Colonic mucosa (tissue), 4 donors: Measurements from ENCODE around the gene ADK. TPM values are rescaled to one million over a fixed set of nuclear protein-coding genes. Genes with fewer than 3 reads are reported as not detected.

Experiments
- DNase-seq: peaks from one replicate; pipeline ENCODE4 v3.0.0-alpha.2; 2020
- H3K27ac ChIP-seq: fragments of 200-600 bp; one replicate; pipeline ENCODE4 v1.8.0; 2021
- H3K27me3 ChIP-seq: fragments of 200-600 bp; one replicate; pipeline ENCODE4 v1.8.0; 2021
- H3K36me3 ChIP-seq: fragments of 200-600 bp; one replicate; pipeline ENCODE4 v1.8.0; 2021
- H3K4me1 ChIP-seq: fragments of 200-600 bp; one replicate; pipeline ENCODE4 v1.8.0; 2021; ENCODE audit warnings: mild to moderate bottlenecking
- H3K4me3 ChIP-seq: fragments of 200-600 bp; one replicate; pipeline ENCODE4 v1.8.0; 2021
- H3K9ac ChIP-seq, 2 donors: one replicate each; pipeline ENCODE4 v1.7.0; 2013; ENCODE audit warnings: control low read depth in 2 of 2, low read depth in 2 of 2, low read length in 2 of 2
- H3K9me3 ChIP-seq: fragments of 200-600 bp; one replicate; pipeline ENCODE4 v1.8.0; 2021
- intact Hi-C: fragments of 100-400 bp; cut with DNase I; formaldehyde crosslinking; loops from one replicate; pipeline ENCODE4 v1.14.1; 2022
- total RNA-seq, 2 donors: library from RNA; stranded (reverse); fragmentation: NEBNext Ultra II Directional in 1 of 2; extraction: Animal tissue kit (Norgen Biotek cat#: 25700) in 1 of 2; gene quantifications; one replicate each; pipeline ENCODE4 v1.2.1, GENCODE V29; 2021
- TF ChIP-seq, protein P1 (sequence below): fragments of 200-600 bp; IDR thresholded peaks from one replicate; pipeline ENCODE4 v1.8.0; 2022; ENCODE audit warnings: antibody characterized with exemption, mild to moderate bottlenecking
- donor health status: healthy.
- donor health status: DM: no; HTN: no; CAD: no.
- donor health status: DM: no; HTN: no; CAD: no.

Gene ADK
- total RNA-seq, 2 donors from 2014 or later: 20.2 to 27.6 TPM

DNA sequence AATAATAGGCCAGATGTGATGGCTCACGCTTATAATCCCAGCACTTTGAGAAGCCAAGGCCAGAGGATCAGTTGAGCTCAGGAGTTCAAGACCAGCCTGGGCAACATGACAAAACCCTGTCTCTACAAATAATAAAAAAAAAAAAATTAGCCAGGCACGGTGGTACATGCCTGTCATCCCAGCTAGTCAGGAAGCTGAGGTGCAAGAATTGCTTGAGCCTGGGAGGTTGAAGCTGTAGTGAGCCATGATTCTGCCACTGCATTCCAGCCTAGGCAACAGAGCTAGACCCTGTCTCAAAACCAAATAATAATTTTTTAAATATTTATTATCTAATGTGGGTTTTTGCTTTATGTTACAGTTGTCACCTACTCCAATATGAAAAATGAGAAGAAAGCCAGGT lies 178.9 kb downstream of the ADK start:
- Histone ChIP-seq H3K9me3 (no peaks in the 10 kb centered on the region), H3K4me1 (no peaks in the 10 kb centered on the region), H3K27ac (no peak overlapping the region), H3K27me3 (no peaks in the 10 kb centered on the region), H3K4me3 (no peak overlapping the region), H3K36me3 (no peaks in the 10 kb centered on the region), H3K9ac (no peak overlapping the region)
- intact Hi-C loops: no loop called here
- no peak for DNase-seq
- TF ChIP-seq, protein P1, sequence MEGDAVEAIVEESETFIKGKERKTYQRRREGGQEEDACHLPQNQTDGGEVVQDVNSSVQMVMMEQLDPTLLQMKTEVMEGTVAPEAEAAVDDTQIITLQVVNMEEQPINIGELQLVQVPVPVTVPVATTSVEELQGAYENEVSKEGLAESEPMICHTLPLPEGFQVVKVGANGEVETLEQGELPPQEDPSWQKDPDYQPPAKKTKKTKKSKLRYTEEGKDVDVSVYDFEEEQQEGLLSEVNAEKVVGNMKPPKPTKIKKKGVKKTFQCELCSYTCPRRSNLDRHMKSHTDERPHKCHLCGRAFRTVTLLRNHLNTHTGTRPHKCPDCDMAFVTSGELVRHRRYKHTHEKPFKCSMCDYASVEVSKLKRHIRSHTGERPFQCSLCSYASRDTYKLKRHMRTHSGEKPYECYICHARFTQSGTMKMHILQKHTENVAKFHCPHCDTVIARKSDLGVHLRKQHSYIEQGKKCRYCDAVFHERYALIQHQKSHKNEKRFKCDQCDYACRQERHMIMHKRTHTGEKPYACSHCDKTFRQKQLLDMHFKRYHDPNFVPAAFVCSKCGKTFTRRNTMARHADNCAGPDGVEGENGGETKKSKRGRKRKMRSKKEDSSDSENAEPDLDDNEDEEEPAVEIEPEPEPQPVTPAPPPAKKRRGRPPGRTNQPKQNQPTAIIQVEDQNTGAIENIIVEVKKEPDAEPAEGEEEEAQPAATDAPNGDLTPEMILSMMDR: no peak

- intact Hi-C loops: no loop called here
- Histone ChIP-seq H3K27ac (no peak overlapping the region), H3K9ac (no peak overlapping the region), H3K4me1 (no peaks in the 10 kb centered on the region), H3K4me3 (no peak overlapping the region), H3K9me3 (no peaks in the 10 kb centered on the region), H3K36me3 (no peaks in the 10 kb centered on the region), H3K27me3 (no peaks in the 10 kb centered on the region)
- TF ChIP-seq, protein P1: no peak
- no peak for DNase-seq
Measured at GRCh38 chr10:74330646-74331045, 179.6 kb downstream of the ADK start.

DNA sequence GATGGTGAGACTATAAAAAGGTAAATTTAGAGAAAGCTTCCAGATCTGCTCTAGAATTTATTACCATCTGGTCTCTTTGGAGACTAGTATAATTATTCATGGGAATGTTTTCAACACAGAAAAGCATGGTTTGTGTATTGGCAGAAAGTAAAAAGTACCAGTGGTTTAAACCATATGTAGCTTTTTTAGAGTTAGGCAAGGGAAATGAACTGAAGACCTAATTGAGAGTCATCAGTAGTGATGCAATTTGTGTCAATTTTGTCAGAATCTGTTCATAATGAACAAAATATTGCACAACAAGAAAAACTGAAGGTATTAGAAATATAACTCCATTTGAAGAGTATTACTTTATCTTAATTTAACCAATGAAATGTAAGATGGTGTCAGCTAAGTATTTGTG lies 181.4 kb downstream of the ADK start:
- no peak overlapping the region for H3K27ac ChIP-seq
- no peak for DNase-seq
- no peaks in the 10 kb centered on the region for H3K36me3 ChIP-seq
- H3K4me1 ChIP-seq: no peaks in the 10 kb centered on the region
- H3K9me3 ChIP-seq: no peaks in the 10 kb centered on the region
- intact Hi-C loops: no loop called here
- no peak overlapping the region for H3K9ac ChIP-seq
- TF ChIP-seq, protein P1: no peak
- no peaks in the 10 kb centered on the region for H3K27me3 ChIP-seq
- no peak overlapping the region for H3K4me3 ChIP-seq

DNA sequence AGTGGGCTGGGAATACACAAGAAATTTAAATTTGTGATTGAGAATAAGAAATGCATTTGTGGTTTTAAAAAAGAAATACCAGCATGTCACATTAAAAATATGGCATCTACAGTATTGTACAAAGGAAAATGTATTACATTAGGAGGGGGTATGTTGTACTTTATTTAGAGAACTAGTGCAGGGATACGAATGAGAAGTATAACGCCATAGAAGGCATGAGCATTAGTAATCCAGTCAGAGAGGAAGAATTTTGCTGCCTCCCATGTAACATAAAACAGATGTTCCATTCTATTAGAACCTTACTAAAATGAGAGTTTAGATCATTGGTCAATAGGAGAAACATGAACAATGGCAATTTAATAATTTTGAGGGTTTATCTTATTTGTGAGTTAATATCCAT lies 182.2 kb downstream of the ADK start:
- H3K27me3 ChIP-seq: no peaks in the 10 kb centered on the region
- no peaks in the 10 kb centered on the region for H3K36me3 ChIP-seq
- H3K4me3 ChIP-seq: no peak overlapping the region
- TF ChIP-seq, protein P1: no peak
- H3K9me3 ChIP-seq: no peaks in the 10 kb centered on the region
- H3K9ac ChIP-seq: no peak overlapping the region
- no peak overlapping the region for H3K27ac ChIP-seq
- DNase-seq: no peak
- no peaks in the 10 kb centered on the region for H3K4me1 ChIP-seq
- intact Hi-C loops: no loop called here

- H3K27ac ChIP-seq: no peak overlapping the region
- no peaks in the 10 kb centered on the region for H3K36me3 ChIP-seq
- no peak overlapping the region for H3K4me3 ChIP-seq
- TF ChIP-seq, protein P1: no peak
- intact Hi-C loops: no loop called here
- no peaks in the 10 kb centered on the region for H3K9me3 ChIP-seq
- H3K4me1 ChIP-seq: no peaks in the 10 kb centered on the region
- H3K27me3 ChIP-seq: no peaks in the 10 kb centered on the region
- H3K9ac ChIP-seq: no peak overlapping the region
- no peak for DNase-seq
Measured at GRCh38 chr10:74334221-74334620, 183.2 kb downstream of the ADK start.

DNA sequence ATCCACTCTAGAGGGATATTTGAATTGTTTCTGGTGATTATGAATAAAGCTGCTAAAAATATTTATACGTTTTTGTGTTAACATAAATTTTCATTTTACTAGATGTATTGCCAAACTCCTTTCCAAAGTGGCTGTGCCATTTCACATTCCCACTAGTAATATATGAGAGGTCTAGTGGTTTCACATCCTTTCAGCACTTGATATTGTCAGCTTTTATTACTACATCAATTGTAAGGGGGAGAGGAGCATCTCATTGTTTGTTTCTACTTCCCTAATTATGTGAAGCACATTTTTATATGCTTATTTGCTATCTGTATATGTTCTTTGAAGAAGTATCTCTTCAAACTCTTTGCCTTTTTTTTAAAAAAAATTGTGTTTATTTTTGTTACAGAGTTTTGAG lies 184.5 kb downstream of the ADK start:
- no peaks in the 10 kb centered on the region for H3K9me3 ChIP-seq
- no peak overlapping the region for H3K4me3 ChIP-seq
- TF ChIP-seq, protein P1: no peak
- H3K9ac ChIP-seq: no peak overlapping the region
- H3K4me1 ChIP-seq: no peaks in the 10 kb centered on the region
- H3K27me3 ChIP-seq: no peaks in the 10 kb centered on the region
- no peak for DNase-seq
- intact Hi-C loops: no loop called here
- no peaks in the 10 kb centered on the region for H3K36me3 ChIP-seq
- no peak overlapping the region for H3K27ac ChIP-seq
